Neural cell (in vitro differentiated cells): Measurements from ENCODE around the gene MAGI1. TPM values are rescaled to one million over a fixed set of nuclear protein-coding genes. Genes with fewer than 3 reads are reported as not detected.

Experiments used
- H2AFZ ChIP-seq: fragments of 200-600, 300-800 bp; sonication (generic), shearing (Covaris generic); 2 replicates; pipeline ENCODE4 v1.6.0; 2014; ENCODE audit warnings: low read depth, mild to moderate bottlenecking, antibody characterized with exemption, low read length, moderate library complexity
- H3F3A ChIP-seq: fragments of 200-600 bp; shearing (Covaris generic); 2 replicates; pipeline ENCODE4 v1.6.1; 2016; ENCODE audit warnings: mild to moderate bottlenecking, moderate library complexity, mixed read lengths, antibody characterized with exemption, low read length; ENCODE audit not compliant: insufficient read depth, poor library complexity, severe bottlenecking
- H3K27ac ChIP-seq: fragments of 200-600, 300-800 bp; sonication (generic), shearing (Covaris generic); 2 replicates; pipeline ENCODE4 v1.5.1; 2014; ENCODE audit warnings: mild to moderate bottlenecking, low read length, moderate library complexity
- H3K27me3 ChIP-seq: fragments of 300-800, 200-600 bp; sonication (generic), shearing (Covaris generic); 2 replicates; pipeline ENCODE4 v1.6.0; 2014; ENCODE audit warnings: mild to moderate bottlenecking, low read depth, low read length, moderate library complexity; ENCODE audit not compliant: insufficient read depth
- H3K36me3 ChIP-seq: fragments of 300-800, 200-600 bp; sonication (generic), shearing (Covaris generic); 2 replicates; pipeline ENCODE4 v1.5.1; 2014; ENCODE audit warnings: mild to moderate bottlenecking, antibody characterized with exemption, low read length, moderate library complexity; ENCODE audit not compliant: insufficient read depth
- H3K4me2 ChIP-seq: fragments of 300-800, 200-600 bp; sonication (generic), shearing (Covaris generic); 2 replicates; pipeline ENCODE4 v1.6.0; 2014; ENCODE audit warnings: mild to moderate bottlenecking, low read length
- H3K4me3 ChIP-seq: fragments of 300-800, 200-600 bp; sonication (generic), shearing (Covaris generic); 2 replicates; pipeline ENCODE4 v1.5.1; 2014; ENCODE audit warnings: mild to moderate bottlenecking, low read length, moderate library complexity
- H3K79me2 ChIP-seq: fragments of 200-600 bp; shearing (Covaris generic); replicated peaks from 2 replicates; pipeline ENCODE4 v1.6.0; 2014; ENCODE audit warnings: mild to moderate bottlenecking, low read length, moderate library complexity; ENCODE audit not compliant: insufficient read depth
- H3K9ac ChIP-seq: fragments of 300-800, 200-600 bp; sonication (generic), shearing (Covaris generic); 2 replicates; pipeline ENCODE4 v1.6.1; 2016; ENCODE audit warnings: mild to moderate bottlenecking, low read length, mixed read lengths
- H3K9me2 ChIP-seq: fragments of 200-600 bp; shearing (Covaris generic); 2 replicates; pipeline ENCODE4 v1.6.1; 2016; ENCODE audit warnings: mild to moderate bottlenecking, low read length, mixed read lengths; ENCODE audit not compliant: insufficient read depth
- H3K9me3 ChIP-seq: fragments of 200-600, 300-800 bp; sonication (generic), shearing (Covaris generic); 2 replicates; pipeline ENCODE4 v1.6.1; 2016; ENCODE audit warnings: mild to moderate bottlenecking, mixed run types, low read length, moderate library complexity, mixed read lengths
- H4K20me1 ChIP-seq: fragments of 200-600 bp; shearing (Covaris generic); 2 replicates; pipeline ENCODE4 v1.6.1; 2016; ENCODE audit warnings: mild to moderate bottlenecking, mixed run types; ENCODE audit not compliant: insufficient read depth
- EP300 ChIP-seq: fragments of 450-650 bp; conservative IDR thresholded peaks from 2 replicates; pipeline ENCODE4 v1.6.1; 2014; ENCODE audit warnings: antibody characterized with exemption, mild to moderate bottlenecking, moderate library complexity; ENCODE audit not compliant: poor library complexity, severe bottlenecking
- EZH2 ChIP-seq: fragments of 200-600, 300-800 bp; shearing (Covaris generic), sonication (generic); IDR thresholded peaks from 2 replicates; pipeline ENCODE4 v1.6.1; 2014; ENCODE audit warnings: antibody characterized with exemption, low read length, borderline replicate concordance, mild to moderate bottlenecking; ENCODE audit not compliant: insufficient read depth, poor library complexity, severe bottlenecking
- MXI1 ChIP-seq: fragments of 450-650 bp; conservative IDR thresholded peaks from 2 replicates; pipeline ENCODE4 v1.6.1; 2014; ENCODE audit warnings: antibody characterized with exemption, mild to moderate bottlenecking; ENCODE audit not compliant: poor library complexity, severe bottlenecking
- POLR2AphosphoS5 ChIP-seq: IDR thresholded peaks from 2 replicates; pipeline ENCODE4 v1.6.1; 2012
- RAD21 ChIP-seq: fragments of 450-650 bp; conservative IDR thresholded peaks from 2 replicates; pipeline ENCODE4 v1.6.1; 2014; ENCODE audit warnings: antibody characterized with exemption, mild to moderate bottlenecking, moderate library complexity
- REST ChIP-seq: IDR thresholded peaks from 2 replicates; pipeline ENCODE4 v1.6.1; 2012; ENCODE audit warnings: borderline replicate concordance
- SMC3 ChIP-seq: fragments of 450-650 bp; conservative IDR thresholded peaks from 2 replicates; pipeline ENCODE4 v1.6.1; 2014; ENCODE audit warnings: antibody characterized with exemption, mild to moderate bottlenecking, moderate library complexity; ENCODE audit not compliant: poor library complexity
- TAF1 ChIP-seq: IDR thresholded peaks from 2 replicates; pipeline ENCODE4 v1.6.1; 2012; ENCODE audit warnings: low read depth
- polyA plus RNA-seq: library from polyadenylated mRNA; depleted of rRNA; stranded (reverse); fragments of >200 nt; gene quantifications from 2 replicates; pipeline ENCODE4 v1.2.3, GENCODE V29; 2014
- TF ChIP-seq, protein P1 (sequence below): fragments of 450-650 bp; IDR thresholded peaks from 2 replicates; pipeline ENCODE4 v1.5.1; 2014; ENCODE audit warnings: antibody characterized with exemption, mild to moderate bottlenecking, moderate library complexity; ENCODE audit not compliant: poor library complexity, severe bottlenecking

The MAGI1 gene
- polyA plus RNA-seq, 1 donor from 2014 or later, result 44.7 TPM

DNA sequence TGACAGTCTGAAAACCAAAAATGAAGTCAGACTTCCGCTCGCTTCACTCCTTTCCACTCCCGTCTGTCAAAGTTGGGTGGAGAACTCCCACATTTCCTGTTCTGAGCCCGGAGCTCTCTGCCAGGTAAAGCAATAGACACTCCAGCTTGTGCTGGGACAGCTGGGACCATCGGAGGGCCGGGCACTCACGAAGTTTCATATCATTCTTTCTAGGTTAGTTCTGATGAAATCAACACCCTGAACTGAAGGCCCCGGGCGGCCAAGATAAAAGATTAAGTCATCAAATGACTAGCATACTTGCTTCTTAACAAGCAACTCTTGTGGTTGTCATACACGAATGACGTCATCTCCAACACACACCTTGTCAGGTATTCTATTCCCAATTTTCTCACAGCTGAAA is 42.1 kb downstream of the MAGI1 start:
- Histone ChIP-seq H3K9me3 (no peaks in the 10 kb centered on the region), H3F3A (no peaks in the 10 kb centered on the region), H3K79me2 (no peaks in the 10 kb centered on the region), H4K20me1 (no peaks in the 10 kb centered on the region), H3K36me3 (no peaks in the 10 kb centered on the region), H3K27me3 (no peaks in the 10 kb centered on the region), H3K9ac (no peak overlapping the region), H3K9me2 (no peaks in the 10 kb centered on the region), H3K4me2 (no peak overlapping the region), H2AFZ (no peak overlapping the region), H3K27ac (no peak overlapping the region), H3K4me3 (no peak overlapping the region)
- TF ChIP-seq RAD21, result no peak
- no peak for TF ChIP-seq REST
- TF ChIP-seq SMC3, result no peak
- no peak for TF ChIP-seq EP300
- TF ChIP-seq POLR2AphosphoS5, result no peak
- TF ChIP-seq TAF1, result no peak
- TF ChIP-seq, protein P1, sequence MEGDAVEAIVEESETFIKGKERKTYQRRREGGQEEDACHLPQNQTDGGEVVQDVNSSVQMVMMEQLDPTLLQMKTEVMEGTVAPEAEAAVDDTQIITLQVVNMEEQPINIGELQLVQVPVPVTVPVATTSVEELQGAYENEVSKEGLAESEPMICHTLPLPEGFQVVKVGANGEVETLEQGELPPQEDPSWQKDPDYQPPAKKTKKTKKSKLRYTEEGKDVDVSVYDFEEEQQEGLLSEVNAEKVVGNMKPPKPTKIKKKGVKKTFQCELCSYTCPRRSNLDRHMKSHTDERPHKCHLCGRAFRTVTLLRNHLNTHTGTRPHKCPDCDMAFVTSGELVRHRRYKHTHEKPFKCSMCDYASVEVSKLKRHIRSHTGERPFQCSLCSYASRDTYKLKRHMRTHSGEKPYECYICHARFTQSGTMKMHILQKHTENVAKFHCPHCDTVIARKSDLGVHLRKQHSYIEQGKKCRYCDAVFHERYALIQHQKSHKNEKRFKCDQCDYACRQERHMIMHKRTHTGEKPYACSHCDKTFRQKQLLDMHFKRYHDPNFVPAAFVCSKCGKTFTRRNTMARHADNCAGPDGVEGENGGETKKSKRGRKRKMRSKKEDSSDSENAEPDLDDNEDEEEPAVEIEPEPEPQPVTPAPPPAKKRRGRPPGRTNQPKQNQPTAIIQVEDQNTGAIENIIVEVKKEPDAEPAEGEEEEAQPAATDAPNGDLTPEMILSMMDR, result no peak
- no peak for TF ChIP-seq EZH2
- TF ChIP-seq MXI1, result no peak

DNA sequence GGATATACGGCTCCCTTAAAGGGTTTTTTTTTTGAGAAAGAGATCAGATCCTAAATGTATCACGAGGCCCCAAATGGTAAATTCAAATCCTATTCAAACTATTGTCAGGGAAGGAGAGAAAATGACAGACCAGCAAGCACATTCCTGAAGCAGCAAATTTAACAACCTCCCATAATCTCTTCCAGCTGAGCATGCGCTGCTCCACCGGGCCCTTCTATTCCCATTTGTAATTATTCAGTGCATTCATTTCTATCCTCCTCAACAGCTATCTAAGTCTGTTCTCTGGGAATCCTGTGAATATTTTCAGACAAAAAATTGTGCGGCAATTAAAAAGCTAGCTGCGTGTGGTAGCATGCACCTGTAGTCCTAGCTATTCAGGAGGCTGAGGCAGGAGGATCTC is 43.2 kb downstream of the MAGI1 start:
- no peaks in the 10 kb centered on the region for H3K79me2 ChIP-seq

More for the DNA sequence above, 43.2 kb downstream of the MAGI1 start:
- no peak overlapping the region for H3K4me3 ChIP-seq
- no peaks in the 10 kb centered on the region for H4K20me1 ChIP-seq
- no peaks in the 10 kb centered on the region for H3K9me3 ChIP-seq
- peak overlapping the region; percentile 3 for H3K27ac ChIP-seq
- no peak overlapping the region for H3K4me2 ChIP-seq
- H3F3A ChIP-seq, result no peaks in the 10 kb centered on the region
- no peaks in the 10 kb centered on the region for H3K27me3 ChIP-seq
- H2AFZ ChIP-seq, result no peak overlapping the region
- H3K9ac ChIP-seq, result no peak overlapping the region
- TF ChIP-seq POLR2AphosphoS5 (no peak), SMC3 (no peak), TAF1 (no peak), EZH2 (no peak), EP300 (no peak), MXI1 (no peak), RAD21 (no peak), REST (no peak)
- H3K9me2 ChIP-seq, result no peaks in the 10 kb centered on the region
- H3K36me3 ChIP-seq, result no peaks in the 10 kb centered on the region
